AG04450 (cell line): ENCODE results near the gene SDHA. TPM values are rescaled to one million over a fixed set of nuclear protein-coding genes. Genes with fewer than 3 reads are reported as not detected.
A peak's percentile ranks its signal among the peaks of the same experiment; 100 is the strongest.
"Not testable (repeated sequence)": the region's sequence is repeated elsewhere in the genome, so short reads cannot be mapped to it uniquely, and the experiment has no call there.

Experiments used
- CTCF ChIA-PET: fragments of 300-600, 350-600 bp; formaldehyde crosslinking; extraction: SDS; loops from one replicate; lab custom pipeline; 2022; ENCODE audit warnings: antibody characterized with exemption, inconsistent platforms; lab: Charles Lee
- POLR2A ChIA-PET: fragments of 350-600 bp; formaldehyde crosslinking; extraction: SDS; loops from one replicate; lab custom pipeline; 2021; ENCODE audit warnings: antibody characterized with exemption, inconsistent platforms; lab: Yijun Ruan, JAX
- DNase-seq: peaks from one replicate; pipeline ENCODE4 v3.0.0-alpha.2; 2011; ENCODE audit warnings: low read depth, low spot score
- H3K27ac ChIP-seq: one replicate; pipeline ENCODE4 v1.5.1; 2012; ENCODE audit warnings: low read depth, low read length, control low read depth
- H3K27me3 ChIP-seq: one replicate; pipeline ENCODE4 v1.6.0; 2012; ENCODE audit warnings: low read length; ENCODE audit not compliant: control insufficient read depth, insufficient read depth
- H3K4me3 ChIP-seq: 2 replicates; pipeline ENCODE4 v1.5.1; 2011; ENCODE audit warnings: mild to moderate bottlenecking, low read depth, low read length, control low read depth
- H3K9me3 ChIP-seq: 2 replicates; pipeline ENCODE4 v1.5.1; 2012; ENCODE audit warnings: low read length; ENCODE audit not compliant: control insufficient read depth, insufficient read depth
- CTCF ChIP-seq: IDR thresholded peaks from 2 replicates; pipeline ENCODE4 v1.5.1; 2011; ENCODE audit warnings: low read depth, low read length, control low read depth, inconsistent platforms
- polyA plus RNA-seq: library from polyadenylated mRNA; depleted of rRNA; stranded (reverse); fragments of >200 nt; gene quantifications from 2 replicates; pipeline ENCODE4 v1.2.3, GENCODE V29; 2011

Gene SDHA
- polyA plus RNA-seq, 1 experiment: 116 TPM

DNA sequence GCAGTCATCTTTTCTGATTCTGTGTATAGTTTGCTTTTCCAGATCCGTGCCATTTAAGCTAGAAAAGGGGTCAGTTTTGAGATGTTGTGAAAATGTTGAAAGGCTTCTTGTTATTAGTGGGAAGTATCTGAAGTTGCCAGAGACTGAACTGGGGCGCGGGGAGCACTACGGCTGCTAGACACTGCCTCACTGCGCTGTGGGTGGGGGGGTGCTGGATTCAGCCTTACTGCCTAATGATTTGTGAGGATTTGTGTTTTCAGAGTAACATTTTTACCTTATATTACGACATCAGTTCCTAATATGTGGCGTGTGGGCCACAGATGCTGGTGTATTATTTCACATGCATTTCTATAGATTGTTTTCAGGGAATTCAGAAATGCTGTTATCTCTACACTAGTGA, 55.4 kb downstream of the SDHA start:
- H3K9me3 ChIP-seq, H3K4me3 ChIP-seq, POLR2A ChIA-PET, DNase-seq, H3K27me3 ChIP-seq, H3K27ac ChIP-seq: not testable (repeated sequence)
- CTCF ChIA-PET: interaction anchor here (0.6 kb wide), 1 partner anchor 1112 kb away, joined by 3 read pairs; no protein-coding TSS in a partner anchor

- H3K4me3 ChIP-seq, H3K27me3 ChIP-seq, H3K9me3 ChIP-seq, H3K27ac ChIP-seq, DNase-seq, POLR2A ChIA-PET: not testable (repeated sequence)
- CTCF ChIA-PET: interaction anchor here (0.8 kb wide), 1 partner anchor 43 kb away, joined by 3 read pairs; no protein-coding TSS in a partner anchor
Observed at GRCh38 chr5:274346-274745, 56.2 kb downstream of the SDHA start.

GRCh38 chr5:278646-279045, 60.5 kb downstream of the SDHA start:
- ChIA-PET CTCF (no interaction called here), POLR2A (no interaction called here)
- H3K4me3 ChIP-seq: no peak overlapping the region
- no peak for TF ChIP-seq CTCF
- no peaks in the 10 kb centered on the region for H3K27me3 ChIP-seq
- no peak overlapping the region for H3K27ac ChIP-seq
- DNase-seq: no peak
- no peaks in the 10 kb centered on the region; the same call in none of the 2 replicates for H3K9me3 ChIP-seq

GRCh38 chr5:279051-279665, 61.0 kb downstream of the SDHA start:
- DNase-seq, CTCF ChIA-PET, H3K27ac ChIP-seq, H3K9me3 ChIP-seq, H3K27me3 ChIP-seq, POLR2A ChIA-PET, H3K4me3 ChIP-seq: not testable (repeated sequence)

GRCh38 chr5:285991-286557, 68.0 kb downstream of the SDHA start:
- DNase-seq: no peak
- Histone ChIP-seq H3K4me3 (no peak overlapping the region), H3K27me3 (no peaks in the 10 kb centered on the region), H3K9me3 (no peaks in the 10 kb centered on the region; the same call in 1 of the 2 replicates), H3K27ac (no peak overlapping the region)
- CTCF ChIA-PET: no interaction called here
- POLR2A ChIA-PET: no interaction called here
- TF ChIP-seq CTCF: no peak

GRCh38 chr5:290200-290599, 72.1 kb downstream of the SDHA start:
- H3K27ac ChIP-seq, DNase-seq, CTCF ChIA-PET, H3K27me3 ChIP-seq, H3K4me3 ChIP-seq, H3K9me3 ChIP-seq, POLR2A ChIA-PET: not testable (repeated sequence)

GRCh38 chr5:291345-291744, 73.2 kb downstream of the SDHA start:
- DNase-seq, H3K27ac ChIP-seq: not testable (repeated sequence)

GRCh38 chr5:294788-295187, 76.7 kb downstream of the SDHA start:
- DNase-seq, H3K9me3 ChIP-seq, H3K27me3 ChIP-seq, H3K4me3 ChIP-seq, H3K27ac ChIP-seq, POLR2A ChIA-PET, CTCF ChIA-PET: not testable (repeated sequence)

More at GRCh38 chr5:291345-291744, 73.2 kb downstream of the SDHA start:
- CTCF ChIA-PET, H3K4me3 ChIP-seq, H3K9me3 ChIP-seq, H3K27me3 ChIP-seq, POLR2A ChIA-PET: not testable (repeated sequence)

GRCh38 chr5:296207-296606, 78.1 kb downstream of the SDHA start:
- H3K9me3 ChIP-seq, H3K27ac ChIP-seq, H3K27me3 ChIP-seq, POLR2A ChIA-PET, CTCF ChIA-PET, H3K4me3 ChIP-seq, DNase-seq: not testable (repeated sequence)

DNA sequence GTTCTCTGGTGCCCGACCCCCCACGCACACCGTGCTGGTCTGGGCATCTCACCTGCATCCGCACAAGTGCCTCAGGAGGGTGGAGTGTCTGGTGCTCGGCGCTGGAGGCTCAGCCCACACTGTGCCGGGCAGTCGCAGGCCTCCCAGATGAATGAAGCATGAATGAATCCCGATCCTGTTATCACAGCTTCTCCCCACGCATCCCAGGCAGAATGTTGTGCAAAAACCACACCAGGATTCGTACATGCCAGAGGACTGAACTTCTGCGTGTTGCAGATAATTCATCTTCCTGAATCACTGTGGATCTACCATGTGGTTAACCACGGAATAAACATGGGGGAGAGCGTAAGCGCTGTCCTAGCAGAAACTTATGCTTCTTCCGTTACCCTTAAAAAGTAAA, 78.8 kb downstream of the SDHA start:
- H3K9me3 ChIP-seq, H3K4me3 ChIP-seq, H3K27ac ChIP-seq, H3K27me3 ChIP-seq, CTCF ChIA-PET: not testable (repeated sequence)
- peak; percentile 89 for DNase-seq
- POLR2A ChIA-PET: interaction anchor here (0.6 to 1.3 kb wide), 3 partner anchors 9 to 126 kb away, joined by 3 to 4 read pairs (median 3); no protein-coding TSS in a partner anchor
